A549 (cell line): Measurements from ENCODE around the gene TRIO. TPM values are rescaled to one million over a fixed set of nuclear protein-coding genes. Genes with fewer than 3 reads are reported as not detected.

Source experiments
- ATAC-seq, 2 experiments: fragments of 200-7000 bp in 1 of 2; fragments of >200 bp in 1 of 2; cut with Nextera tagmentation in 1 of 2; cut with Tn5 transposase in 1 of 2; 3 replicates each; pipeline versions ENCODE4 v1.8.0 to v1.9.1; 2018 to 2020; ENCODE audit warnings: mild to moderate bottlenecking in 1 of 2, moderate library complexity in 1 of 2
- CTCF ChIA-PET: fragments of 300-600 bp; sonication (Branson Sonifier 250); formaldehyde crosslinking; extraction: SDS; loops from one replicate; lab custom pipeline; 2021; ENCODE audit warnings: antibody characterized with exemption, inconsistent platforms; lab: Yijun Ruan, JAX
- POLR2A ChIA-PET: fragments of 350-600 bp; formaldehyde crosslinking; extraction: SDS; loops from one replicate; lab custom pipeline; 2021; ENCODE audit warnings: antibody characterized with exemption, inconsistent platforms; lab: Yijun Ruan, JAX
- DNase-seq, 2 experiments: peaks; one replicate each; pipeline versions ENCODE4 v3.0.0 to v3.0.0-alpha.2; 2011 to 2016; ENCODE audit warnings: low read depth in 1 of 2, low spot score in 1 of 2
- FAIRE-seq: peaks from 2 replicates; lab custom pipeline; 2011; peaks lifted over from hg19 to GRCh38; lab: Jason Lieb, UNC
- H3K27ac ChIP-seq, 2 experiments: fragments of >200 bp; sonication (Bioruptor Twin); formaldehyde crosslinking; 3 replicates each; pipeline ENCODE4 v1.5.1; 2016 to 2017
- H3K4me1 ChIP-seq: fragments of >200 bp; sonication (Bioruptor Twin); formaldehyde crosslinking; 3 replicates; pipeline ENCODE4 v1.6.1; 2016
- H3K4me2 ChIP-seq: fragments of >200 bp; sonication (Bioruptor Twin); formaldehyde crosslinking; 3 replicates; pipeline ENCODE4 v1.6.1; 2016
- H3K4me3 ChIP-seq: fragments of >200 bp; sonication (Bioruptor Twin); formaldehyde crosslinking; 3 replicates; pipeline ENCODE4 v1.5.1; 2016
- H3K9me3 ChIP-seq: fragments of >200 bp; sonication (Bioruptor Twin); formaldehyde crosslinking; 3 replicates; pipeline ENCODE4 v1.6.1; 2016
- CBX2 ChIP-seq: fragments of 200-600 bp; sonication (generic); IDR thresholded peaks from 2 replicates; pipeline ENCODE4 v1.6.1; 2016; ENCODE audit warnings: low read depth, mild to moderate bottlenecking, borderline replicate concordance
- CEBPB ChIP-seq, 2 experiments: fragments of >200 bp in 1 of 2; sonication (Bioruptor Twin) in 1 of 2; formaldehyde crosslinking in 1 of 2; IDR thresholded peaks; 2 replicates each; pipeline ENCODE4 v1.6.1; 2012 to 2016
- EHF ChIP-seq: fragments of 250-450 bp; sonication (Bioruptor Pico); IDR thresholded peaks from 2 replicates; pipeline ENCODE4 v1.5.0; 2020; ENCODE audit warnings: mild to moderate bottlenecking
- EHMT2 ChIP-seq: fragments of 200-600 bp; sonication (generic); IDR thresholded peaks from 2 replicates; pipeline ENCODE4 v1.6.1; 2016; ENCODE audit warnings: antibody characterized with exemption, low read depth, mild to moderate bottlenecking, moderate library complexity
- ESRRA ChIP-seq: fragments of 150-350 bp; IDR thresholded peaks from 2 replicates; pipeline ENCODE4 v1.6.1; 2014; ENCODE audit warnings: mild to moderate bottlenecking, low read length, borderline replicate concordance
- FOSB ChIP-seq: fragments of 250-450 bp; sonication (Bioruptor Pico); IDR thresholded peaks from 2 replicates; pipeline ENCODE4 v1.5.0; 2020; ENCODE audit warnings: mild to moderate bottlenecking, moderate library complexity
- FOSL2 ChIP-seq, 2 experiments: fragments of 450-650 bp in 1 of 2; fragments of >200 bp in 1 of 2; sonication (Bioruptor Twin) in 1 of 2; formaldehyde crosslinking; IDR thresholded peaks; 2 replicates each; pipeline versions ENCODE4 v1.5.0 to v1.6.1; 2016 to 2020; ENCODE audit warnings: mild to moderate bottlenecking in 1 of 2, moderate library complexity in 1 of 2
- HDAC2 ChIP-seq: fragments of 200-600 bp; sonication (generic); IDR thresholded peaks from 2 replicates; pipeline ENCODE4 v1.6.1; 2016
- HEYL ChIP-seq: fragments of 250-450 bp; sonication (Bioruptor Pico); IDR thresholded peaks from 2 replicates; pipeline ENCODE4 v1.8.0; 2021; ENCODE audit warnings: mild to moderate bottlenecking, moderate library complexity
- HOXB5 ChIP-seq: fragments of 250-450 bp; sonication (Bioruptor Pico); IDR thresholded peaks from 2 replicates; pipeline ENCODE4 v1.5.0; 2020; ENCODE audit warnings: mild to moderate bottlenecking, moderate library complexity
- JUN ChIP-seq, 2 experiments: fragments of >200 bp; sonication (Bioruptor Twin); formaldehyde crosslinking; IDR thresholded peaks; 2 replicates in 1 of 2; 3 replicates in 1 of 2; pipeline ENCODE4 v1.6.1; 2016 to 2017
- KDM1A ChIP-seq: fragments of 200-600 bp; sonication (generic); IDR thresholded peaks from 2 replicates; pipeline ENCODE4 v1.6.1; 2016; ENCODE audit warnings: low read depth, mild to moderate bottlenecking
- KDM5A ChIP-seq: fragments of 200-600 bp; sonication (generic); IDR thresholded peaks from 2 replicates; pipeline ENCODE4 v1.6.1; 2016; ENCODE audit warnings: antibody characterized with exemption, mild to moderate bottlenecking
- MYC ChIP-seq: IDR thresholded peaks from 2 replicates; pipeline ENCODE4 v1.6.1; 2012; ENCODE audit warnings: mild to moderate bottlenecking, inconsistent platforms, low read length, improper control_type of control experiment, borderline replicate concordance
- RAD21 ChIP-seq, 2 experiments: fragments of >200 bp in 1 of 2; sonication (Bioruptor Twin) in 1 of 2; formaldehyde crosslinking in 1 of 2; IDR thresholded peaks in 1 of 2; conservative IDR thresholded peaks in 1 of 2; 2 replicates in 1 of 2; 3 replicates in 1 of 2; pipeline ENCODE4 v1.6.1; 2012 to 2018; ENCODE audit warnings: inconsistent platforms in 1 of 2
- RFX5 ChIP-seq: fragments of 450-650 bp; IDR thresholded peaks from 2 replicates; pipeline ENCODE4 v1.7.1; 2014; ENCODE audit warnings: antibody characterized with exemption, mild to moderate bottlenecking, moderate library complexity
- RNF2 ChIP-seq: fragments of 200-600 bp; sonication (generic); IDR thresholded peaks from 2 replicates; pipeline ENCODE4 v1.6.1; 2016; ENCODE audit warnings: low read depth, mild to moderate bottlenecking, antibody characterized with exemption, moderate library complexity, borderline replicate concordance
- SMC3 ChIP-seq: fragments of >200 bp; sonication (Bioruptor Twin); formaldehyde crosslinking; IDR thresholded peaks from 3 replicates; pipeline ENCODE4 v1.6.1; 2018; ENCODE audit warnings: inconsistent platforms
- SREBF2 ChIP-seq: fragments of 450-650 bp; IDR thresholded peaks from 2 replicates; pipeline ENCODE4 v1.6.1; 2014; ENCODE audit warnings: mild to moderate bottlenecking, moderate library complexity
- ZFP36 ChIP-seq: fragments of 450-650 bp; IDR thresholded peaks from 2 replicates; pipeline ENCODE4 v1.6.1; 2014; ENCODE audit warnings: borderline replicate concordance; ENCODE audit not compliant: partially characterized antibody
- ZNF302 ChIP-seq: fragments of 250-450 bp; sonication (Bioruptor Pico); IDR thresholded peaks from 2 replicates; pipeline ENCODE4 v1.9.0; 2021; ENCODE audit warnings: inconsistent platforms, mild to moderate bottlenecking, moderate library complexity
- ZSCAN20 ChIP-seq: fragments of 250-450 bp; sonication (Bioruptor Pico); IDR thresholded peaks from 2 replicates; pipeline ENCODE4 v1.8.0; 2022; ENCODE audit warnings: mild to moderate bottlenecking, moderate library complexity
- WGBS: methylation state at CpG from one replicate; pipeline ENCODE4 v1.1.6; 2017; ENCODE audit errors: missing lambda C conversion rate; 5-methylcytosine and 5-hydroxymethylcytosine counted together
- polyA plus RNA-seq, 4 experiments: library from polyadenylated mRNA; depleted of rRNA in 3 of 4; stranded (reverse); fragments of >200 nt; fragmentation: RNase III in 1 of 4; extraction: RNeasy Plus Mini Kit Qiagen cat#74134 plus additional on column Dnase treatment in 1 of 4; gene quantifications; 2 replicates in 3 of 4; 3 replicates in 1 of 4; pipeline ENCODE4 v1.2.3, GENCODE V29; 2011 to 2017
- TF ChIP-seq, protein P1 (sequence below): IDR thresholded peaks from 2 replicates; pipeline ENCODE4 v1.6.1; 2012
- TF ChIP-seq, protein P2 (sequence below): fragments of 450-650 bp; IDR thresholded peaks from 2 replicates; pipeline ENCODE4 v1.6.1; 2014; ENCODE audit warnings: antibody characterized with exemption
- TF ChIP-seq, protein P3 (sequence below): IDR thresholded peaks from 2 replicates; pipeline ENCODE4 v1.6.1; 2012
- TF ChIP-seq, protein P4 (sequence below): fragments of 200-600 bp; sonication (generic); IDR thresholded peaks from 2 replicates; pipeline ENCODE4 v1.6.1; 2016; ENCODE audit warnings: antibody characterized with exemption, mild to moderate bottlenecking, moderate library complexity
- TF ChIP-seq, protein P5 (sequence below): fragments of >200 bp; sonication (Bioruptor Twin); formaldehyde crosslinking; IDR thresholded peaks from 2 replicates; pipeline ENCODE4 v1.6.1; 2016

TRIO gene
- polyA plus RNA-seq, 2 of the 4 experiments (the other 2 are of a cell fraction) = 47.5 to 79.0 TPM

DNA sequence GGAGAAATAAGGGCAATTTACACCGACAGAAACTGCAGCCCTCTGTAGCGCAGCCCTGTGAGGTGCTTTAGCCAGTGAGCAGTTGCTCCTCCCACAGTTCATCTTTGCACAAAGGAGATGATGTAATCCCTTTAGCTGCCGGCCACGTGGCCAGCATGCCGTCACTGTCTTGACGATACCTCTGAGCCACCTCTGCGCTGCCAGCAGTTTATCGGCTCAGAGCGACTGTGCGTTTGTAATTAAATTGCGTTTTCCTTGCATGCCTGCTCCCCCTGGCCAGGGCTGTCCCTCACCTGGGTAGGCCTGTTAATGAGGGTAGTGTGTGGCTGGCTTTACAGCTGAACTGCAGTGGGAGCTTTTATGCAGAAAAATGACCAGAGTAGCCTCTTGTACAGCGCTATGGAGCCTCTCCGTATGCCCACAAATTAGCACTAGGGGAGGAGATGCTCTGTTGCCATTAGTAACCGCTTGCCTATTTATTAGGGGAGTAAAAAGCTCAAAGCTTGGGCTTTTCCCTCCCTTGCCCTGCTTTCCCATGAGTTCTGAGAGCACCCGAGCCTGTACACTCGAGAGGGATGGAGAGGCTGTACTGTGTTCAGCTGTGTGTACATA is 107.0 kb downstream of the TRIO start:
- FAIRE-seq = no peak
- ChIA-PET CTCF (interaction anchor here (1.1 to 1.9 kb wide), 3 partner anchors 11 to 107 kb away, joined by 3 to 10 read pairs (median 3); partner anchors contain the start of gene TRIO), POLR2A (interaction anchor here (0.6 kb wide), 1 partner anchor 39 kb away, joined by 3 read pairs; no protein-coding TSS in a partner anchor)
- Histone ChIP-seq H3K4me3 (no peak overlapping the region), H3K4me2 (0 out of 3 replicates have a peak overlapping the region, but pooled peaks have one; percentile 1), H3K4me1 (peaks cover 29% of the 10 kb centered on the region), H3K9me3 (peaks cover 20% of the 10 kb centered on the region), H3K27ac (peak overlapping the region; percentile 21 to 73; a peak in 4 of 6 replicates)
- peak in 1 of 2 experiments; percentile 33 for DNase-seq
- TF ChIP-seq SREBF2 (no peak), FOSB (CRISPR knock-in tag) (no peak), HDAC2 (no peak), FOSL2 (IDR thresholded peaks at IDR 0.05) (no peak), FOSL2 (CRISPR knock-in tag; IDR thresholded peaks at IDR 0.05) (no peak), EHF (no peak), RAD21 (conservative IDR thresholded peaks at IDR 0.05 in 1 of 2, IDR thresholded peaks at IDR 0.05 in 1 of 2) (no peak), HOXB5 (no peak), ZFP36 (no peak), RFX5 (no peak), ESRRA (no peak), MYC (no peak)
- TF ChIP-seq, protein P1, sequence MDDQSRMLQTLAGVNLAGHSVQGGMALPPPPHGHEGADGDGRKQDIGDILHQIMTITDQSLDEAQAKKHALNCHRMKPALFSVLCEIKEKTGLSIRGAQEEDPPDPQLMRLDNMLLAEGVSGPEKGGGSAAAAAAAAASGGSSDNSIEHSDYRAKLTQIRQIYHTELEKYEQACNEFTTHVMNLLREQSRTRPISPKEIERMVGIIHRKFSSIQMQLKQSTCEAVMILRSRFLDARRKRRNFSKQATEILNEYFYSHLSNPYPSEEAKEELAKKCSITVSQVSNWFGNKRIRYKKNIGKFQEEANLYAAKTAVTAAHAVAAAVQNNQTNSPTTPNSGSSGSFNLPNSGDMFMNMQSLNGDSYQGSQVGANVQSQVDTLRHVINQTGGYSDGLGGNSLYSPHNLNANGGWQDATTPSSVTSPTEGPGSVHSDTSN = no peak
- TF ChIP-seq, protein P2, sequence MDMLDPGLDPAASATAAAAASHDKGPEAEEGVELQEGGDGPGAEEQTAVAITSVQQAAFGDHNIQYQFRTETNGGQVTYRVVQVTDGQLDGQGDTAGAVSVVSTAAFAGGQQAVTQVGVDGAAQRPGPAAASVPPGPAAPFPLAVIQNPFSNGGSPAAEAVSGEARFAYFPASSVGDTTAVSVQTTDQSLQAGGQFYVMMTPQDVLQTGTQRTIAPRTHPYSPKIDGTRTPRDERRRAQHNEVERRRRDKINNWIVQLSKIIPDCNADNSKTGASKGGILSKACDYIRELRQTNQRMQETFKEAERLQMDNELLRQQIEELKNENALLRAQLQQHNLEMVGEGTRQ = peak; percentile 24; the same call in 1 of the 2 replicates
- TF ChIP-seq, protein P3, sequence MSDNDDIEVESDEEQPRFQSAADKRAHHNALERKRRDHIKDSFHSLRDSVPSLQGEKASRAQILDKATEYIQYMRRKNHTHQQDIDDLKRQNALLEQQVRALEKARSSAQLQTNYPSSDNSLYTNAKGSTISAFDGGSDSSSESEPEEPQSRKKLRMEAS = peak; percentile 80
- peak; percentile 41 to 55; a peak in 3 of 6 replicates for ATAC-seq
- 81% methylated on average over 16 of the region's 16 CpGs for whole genome bisulfite sequencing

DNA sequence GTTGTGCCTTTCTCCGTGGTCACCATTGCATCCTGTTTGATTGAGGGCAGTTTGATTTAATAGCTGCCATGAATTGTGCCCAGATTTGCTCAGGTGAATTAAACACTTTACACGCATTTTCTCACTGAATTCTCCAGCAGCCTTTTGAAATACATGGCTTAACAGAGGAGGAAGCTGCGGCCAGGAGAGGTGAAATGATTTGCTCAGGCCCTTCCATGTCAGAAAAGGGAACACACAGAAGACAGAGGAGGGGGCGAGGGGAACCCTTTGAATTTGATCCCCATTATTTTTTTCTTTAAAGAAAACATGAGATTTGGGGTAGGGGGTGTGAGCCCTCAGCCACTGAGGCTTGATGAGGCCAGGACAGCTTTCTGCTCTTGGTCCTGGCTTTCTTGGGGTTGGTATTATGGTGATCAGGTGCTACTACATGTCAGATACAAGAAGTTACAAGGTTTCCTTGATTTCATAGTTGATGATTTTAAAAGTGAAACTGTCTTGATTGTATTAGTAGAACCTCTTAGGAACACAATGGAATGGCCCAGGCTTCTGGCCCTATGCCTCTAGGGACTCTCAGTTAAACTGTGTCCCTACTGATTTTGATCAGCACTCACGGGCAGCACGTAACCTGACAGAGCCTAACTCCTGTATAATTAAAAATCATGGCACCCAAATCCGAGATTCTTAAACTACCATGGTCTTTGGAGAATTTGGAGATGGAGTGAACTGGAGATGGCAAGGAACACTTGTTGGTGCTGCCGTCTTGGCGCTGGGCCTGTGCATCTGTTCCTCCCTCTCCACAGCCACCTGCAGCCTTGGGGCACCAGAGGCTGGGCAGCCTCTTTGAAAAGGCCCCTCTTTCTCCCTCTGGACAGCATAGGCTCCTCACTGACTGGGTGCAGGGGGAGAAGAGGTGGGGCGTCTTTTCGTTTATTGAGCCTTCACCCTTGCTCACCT is 107.9 kb downstream of the TRIO start:
- 81% methylated on average over 11 of the region's 11 CpGs for WGBS
- no peak for TF ChIP-seq CBX2
- no peak for TF ChIP-seq KDM5A
- TF ChIP-seq, protein P4, sequence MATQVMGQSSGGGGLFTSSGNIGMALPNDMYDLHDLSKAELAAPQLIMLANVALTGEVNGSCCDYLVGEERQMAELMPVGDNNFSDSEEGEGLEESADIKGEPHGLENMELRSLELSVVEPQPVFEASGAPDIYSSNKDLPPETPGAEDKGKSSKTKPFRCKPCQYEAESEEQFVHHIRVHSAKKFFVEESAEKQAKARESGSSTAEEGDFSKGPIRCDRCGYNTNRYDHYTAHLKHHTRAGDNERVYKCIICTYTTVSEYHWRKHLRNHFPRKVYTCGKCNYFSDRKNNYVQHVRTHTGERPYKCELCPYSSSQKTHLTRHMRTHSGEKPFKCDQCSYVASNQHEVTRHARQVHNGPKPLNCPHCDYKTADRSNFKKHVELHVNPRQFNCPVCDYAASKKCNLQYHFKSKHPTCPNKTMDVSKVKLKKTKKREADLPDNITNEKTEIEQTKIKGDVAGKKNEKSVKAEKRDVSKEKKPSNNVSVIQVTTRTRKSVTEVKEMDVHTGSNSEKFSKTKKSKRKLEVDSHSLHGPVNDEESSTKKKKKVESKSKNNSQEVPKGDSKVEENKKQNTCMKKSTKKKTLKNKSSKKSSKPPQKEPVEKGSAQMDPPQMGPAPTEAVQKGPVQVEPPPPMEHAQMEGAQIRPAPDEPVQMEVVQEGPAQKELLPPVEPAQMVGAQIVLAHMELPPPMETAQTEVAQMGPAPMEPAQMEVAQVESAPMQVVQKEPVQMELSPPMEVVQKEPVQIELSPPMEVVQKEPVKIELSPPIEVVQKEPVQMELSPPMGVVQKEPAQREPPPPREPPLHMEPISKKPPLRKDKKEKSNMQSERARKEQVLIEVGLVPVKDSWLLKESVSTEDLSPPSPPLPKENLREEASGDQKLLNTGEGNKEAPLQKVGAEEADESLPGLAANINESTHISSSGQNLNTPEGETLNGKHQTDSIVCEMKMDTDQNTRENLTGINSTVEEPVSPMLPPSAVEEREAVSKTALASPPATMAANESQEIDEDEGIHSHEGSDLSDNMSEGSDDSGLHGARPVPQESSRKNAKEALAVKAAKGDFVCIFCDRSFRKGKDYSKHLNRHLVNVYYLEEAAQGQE = no peak
- TF ChIP-seq CEBPB (IDR thresholded peaks at IDR 0.05) = no peak
- no peak for TF ChIP-seq JUN (IDR thresholded peaks at IDR 0.05)
- no peak for TF ChIP-seq EHMT2
- TF ChIP-seq HDAC2 = no peak
- no peak for TF ChIP-seq HOXB5
- TF ChIP-seq ZNF302 = no peak
- TF ChIP-seq KDM1A = no peak
- no peak for TF ChIP-seq FOSL2 (IDR thresholded peaks at IDR 0.05)
- no peak for TF ChIP-seq FOSL2 (CRISPR knock-in tag; IDR thresholded peaks at IDR 0.05)
- no peak for TF ChIP-seq SMC3
- TF ChIP-seq HEYL (CRISPR knock-in tag) = no peak
- no peak for TF ChIP-seq RNF2
- no peak for TF ChIP-seq FOSB (CRISPR knock-in tag)
- no peak for TF ChIP-seq ZSCAN20
- TF ChIP-seq, protein P5, sequence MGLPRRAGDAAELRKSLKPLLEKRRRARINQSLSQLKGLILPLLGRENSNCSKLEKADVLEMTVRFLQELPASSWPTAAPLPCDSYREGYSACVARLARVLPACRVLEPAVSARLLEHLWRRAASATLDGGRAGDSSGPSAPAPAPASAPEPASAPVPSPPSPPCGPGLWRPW = no peak
- TF ChIP-seq EHF = no peak
- TF ChIP-seq, protein P2 = no peak
- CTCF ChIA-PET = interaction anchor here (1.5 to 1.9 kb wide), 2 partner anchors 10 to 19 kb away, joined by 3 to 10 read pairs; no protein-coding TSS in a partner anchor
- Histone ChIP-seq H3K4me3 (no peak overlapping the region), H3K27ac (peak overlapping the region in 1 of 2 experiments; percentile 73; a peak in 2 of 6 replicates), H3K4me2 (no peak overlapping the region), H3K4me1 (peaks cover 27% of the 10 kb centered on the region), H3K9me3 (peaks cover 29% of the 10 kb centered on the region)
- no peak for ATAC-seq
- no peak for DNase-seq
- POLR2A ChIA-PET = no interaction called here
- FAIRE-seq = no peak
